ENCODE results near the gene TUBA4A.

- TF ChIP-seq CTCF (IDR thresholded peaks at IDR 0.05; ENCODE audit: insufficient read depth, low read length): no peak
- TF ChIP-seq POLR2AphosphoS5 (IDR thresholded peaks at IDR 0.05; ENCODE audit: low read depth): peak; percentile 88
- peak; percentile 66 for TF ChIP-seq GABPA (IDR thresholded peaks at IDR 0.05; ENCODE audit: low read depth)
- TF ChIP-seq REST (IDR thresholded peaks at IDR 0.05; ENCODE audit: insufficient replicate concordance, low read depth): no peak
Observed at GRCh38 chr2:219247678-219248642, 5.8 kb downstream of the TUBA4A start.
